GM12892 (cell line): ENCODE measurements around the gene CLASRP.

Source experiments
- POLR2A ChIP-seq: IDR thresholded peaks from 2 replicates; pipeline ENCODE4 v1.6.1; 2011; ENCODE audit warnings: low read depth, low read length, control low read depth
- POLR2AphosphoS5 ChIP-seq: IDR thresholded peaks from 2 replicates; pipeline ENCODE4 v1.6.1; 2011; ENCODE audit warnings: low read depth, low read length, control low read depth

- TF ChIP-seq POLR2A (no peak), POLR2AphosphoS5 (no peak)
These were observed 64.3 kb downstream of the CLASRP start for GRCh38 chr19:45103156-45103507.
